HG03521 (cell line): ENCODE results near the gene KIF6.
"Not testable (repeated sequence)": the region's sequence is repeated elsewhere in the genome, so short reads cannot be mapped to it uniquely, and the experiment has no call there.

Source experiments
- ATAC-seq: cut with Tn5 transposase; IDR thresholded peaks from one replicate; pipeline ENCODE4 v1.9.1; 2021; ENCODE audit warnings: mild to moderate bottlenecking, moderate library complexity; ENCODE audit not compliant: unreplicated experiment

Gene KIF6

GRCh38 chr6:39723350-39723749, 1.9 kb downstream of the KIF6 start:
- ATAC-seq, result not testable (repeated sequence)

GRCh38 chr6:39714802-39715201, 10.4 kb downstream of the KIF6 start:
- no peak for ATAC-seq

GRCh38 chr6:39707962-39708683, 17.1 kb downstream of the KIF6 start:
- ATAC-seq, result no peak

GRCh38 chr6:39706819-39707335, 18.3 kb downstream of the KIF6 start:
- no peak for ATAC-seq

GRCh38 chr6:39702265-39702664, 22.9 kb downstream of the KIF6 start:
- ATAC-seq, result no peak

GRCh38 chr6:39700362-39700761, 24.8 kb downstream of the KIF6 start:
- ATAC-seq, result no peak

- no peak for ATAC-seq
These were observed 26.4 kb downstream of the KIF6 start for GRCh38 chr6:39698789-39699188.

- ATAC-seq, result no peak
These were observed 28.0 kb downstream of the KIF6 start for GRCh38 chr6:39696986-39697788.

- ATAC-seq, result no peak
These were observed 29.8 kb downstream of the KIF6 start for GRCh38 chr6:39695447-39695846.

- no peak for ATAC-seq
These were observed 32.0 kb downstream of the KIF6 start for GRCh38 chr6:39693206-39693605.

- no peak for ATAC-seq
These were observed 36.7 kb downstream of the KIF6 start for GRCh38 chr6:39688494-39688893.

GRCh38 chr6:39686976-39687375, 38.2 kb downstream of the KIF6 start:
- no peak for ATAC-seq

GRCh38 chr6:39685938-39686337, 39.3 kb downstream of the KIF6 start:
- ATAC-seq, result no peak

- no peak for ATAC-seq
These were observed 39.8 kb downstream of the KIF6 start for GRCh38 chr6:39685489-39685826.

GRCh38 chr6:39684790-39685488, 40.3 kb downstream of the KIF6 start:
- no peak for ATAC-seq

- ATAC-seq, result no peak
These were observed 43.5 kb downstream of the KIF6 start for GRCh38 chr6:39681674-39682121.

- ATAC-seq, result no peak
These were observed 46.3 kb downstream of the KIF6 start for GRCh38 chr6:39678914-39679313.

- not testable (repeated sequence) for ATAC-seq
These were observed 47.9 kb downstream of the KIF6 start for GRCh38 chr6:39677318-39677717.

- no peak for ATAC-seq
These were observed 54.7 kb downstream of the KIF6 start for GRCh38 chr6:39670519-39670918.

- no peak for ATAC-seq
These were observed 55.2 kb downstream of the KIF6 start for GRCh38 chr6:39669973-39670342.

GRCh38 chr6:39669207-39669972, 55.8 kb downstream of the KIF6 start:
- no peak for ATAC-seq
